OCI-LY1 (cell line): ENCODE results near the gene IRAK1BP1.

Experiments used
- EZH2 ChIP-seq: fragments of 200-600 bp; sonication (generic), shearing (Covaris generic); IDR thresholded peaks from 2 replicates; pipeline ENCODE4 v1.8.0; 2017; ENCODE audit warnings: borderline replicate concordance, mixed run types, mild to moderate bottlenecking, antibody characterized with exemption, low read length, moderate library complexity, mixed read lengths
- TF ChIP-seq, protein P1 (sequence below): fragments of 200-600 bp; sonication (generic), shearing (Covaris generic); IDR thresholded peaks from 2 replicates; pipeline ENCODE4 v1.5.1; 2017; ENCODE audit warnings: mild to moderate bottlenecking, antibody characterized with exemption, low read length, moderate library complexity, mixed read lengths

DNA sequence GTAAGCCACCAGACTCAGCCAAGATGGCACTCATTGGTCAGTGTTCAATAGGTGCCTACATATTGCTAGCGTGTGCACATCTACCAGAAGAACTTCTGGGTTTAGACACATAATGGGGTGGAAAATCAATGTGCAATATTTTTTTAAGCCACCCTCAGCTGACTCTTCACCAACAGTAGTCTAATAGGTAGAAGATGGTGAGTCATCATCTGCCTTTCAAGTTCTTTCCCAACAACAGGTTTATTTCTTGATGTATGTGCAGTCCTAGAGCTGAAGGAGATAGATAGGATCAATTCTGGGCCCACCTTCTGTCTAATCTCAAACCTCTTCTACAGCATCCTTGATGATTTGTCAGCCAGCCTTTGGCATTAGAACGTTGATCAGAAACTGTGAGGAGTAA lies 41.3 kb downstream of the IRAK1BP1 start:
- TF ChIP-seq EZH2 = no peak
- TF ChIP-seq, protein P1, sequence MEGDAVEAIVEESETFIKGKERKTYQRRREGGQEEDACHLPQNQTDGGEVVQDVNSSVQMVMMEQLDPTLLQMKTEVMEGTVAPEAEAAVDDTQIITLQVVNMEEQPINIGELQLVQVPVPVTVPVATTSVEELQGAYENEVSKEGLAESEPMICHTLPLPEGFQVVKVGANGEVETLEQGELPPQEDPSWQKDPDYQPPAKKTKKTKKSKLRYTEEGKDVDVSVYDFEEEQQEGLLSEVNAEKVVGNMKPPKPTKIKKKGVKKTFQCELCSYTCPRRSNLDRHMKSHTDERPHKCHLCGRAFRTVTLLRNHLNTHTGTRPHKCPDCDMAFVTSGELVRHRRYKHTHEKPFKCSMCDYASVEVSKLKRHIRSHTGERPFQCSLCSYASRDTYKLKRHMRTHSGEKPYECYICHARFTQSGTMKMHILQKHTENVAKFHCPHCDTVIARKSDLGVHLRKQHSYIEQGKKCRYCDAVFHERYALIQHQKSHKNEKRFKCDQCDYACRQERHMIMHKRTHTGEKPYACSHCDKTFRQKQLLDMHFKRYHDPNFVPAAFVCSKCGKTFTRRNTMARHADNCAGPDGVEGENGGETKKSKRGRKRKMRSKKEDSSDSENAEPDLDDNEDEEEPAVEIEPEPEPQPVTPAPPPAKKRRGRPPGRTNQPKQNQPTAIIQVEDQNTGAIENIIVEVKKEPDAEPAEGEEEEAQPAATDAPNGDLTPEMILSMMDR = no peak
